Frontal cortex (tissue), 4 donors: ENCODE results near the gene TWIST2. TPM values are rescaled to one million over a fixed set of nuclear protein-coding genes. Genes with fewer than 3 reads are reported as not detected.

Experiments
- DNase-seq, 2 donors: peaks; one replicate each; pipeline ENCODE4 v3.0.0; 2012; ENCODE audit warnings: low spot score in 2 of 2
- FAIRE-seq: peaks from 2 replicates; lab custom pipeline; 2012; peaks lifted over from hg19 to GRCh38; lab: Jason Lieb, UNC
- total RNA-seq: library from RNA; depleted of rRNA; stranded (reverse); fragments of >200 nt; gene quantifications from one replicate; pipeline ENCODE4 v1.2.3, GENCODE V29; 2014
- donor health status: control.
- donor health status: control.
- donor health status: control.

The TWIST2 gene
- total RNA-seq, 1 donor from 2014 or later, result not detected

GRCh38 chr2:238854699-238855229, 6.9 kb downstream of the TWIST2 start:
- FAIRE-seq, result no peak
- DNase-seq, result no peak

GRCh38 chr2:238855299-238855698, 7.4 kb downstream of the TWIST2 start:
- FAIRE-seq, result no peak
- no peak for DNase-seq

- FAIRE-seq (no peak), DNase-seq (no peak)
These were observed 8.2 kb downstream of the TWIST2 start for GRCh38 chr2:238855891-238856580.

GRCh38 chr2:238856713-238857567, 9.1 kb downstream of the TWIST2 start:
- DNase-seq (no peak), FAIRE-seq (no peak)

- no peak for FAIRE-seq
These were observed 10.1 kb downstream of the TWIST2 start for GRCh38 chr2:238857959-238858358.

GRCh38 chr2:238859636-238860347, 11.9 kb downstream of the TWIST2 start:
- DNase-seq, result no peak
- no peak for FAIRE-seq

More at GRCh38 chr2:238857959-238858358, 10.1 kb downstream of the TWIST2 start:
- DNase-seq, result no peak

- no peak for FAIRE-seq
These were observed 13.3 kb downstream of the TWIST2 start for GRCh38 chr2:238861013-238861730.

GRCh38 chr2:238861766-238862315, 14.0 kb downstream of the TWIST2 start:
- FAIRE-seq (no peak), DNase-seq (no peak)

More at GRCh38 chr2:238861013-238861730, 13.3 kb downstream of the TWIST2 start:
- DNase-seq, result no peak

GRCh38 chr2:238862701-238863100, 14.8 kb downstream of the TWIST2 start:
- no peak for FAIRE-seq

GRCh38 chr2:238863231-238863630, 15.3 kb downstream of the TWIST2 start:
- FAIRE-seq, result no peak
- no peak for DNase-seq

More at GRCh38 chr2:238862701-238863100, 14.8 kb downstream of the TWIST2 start:
- no peak for DNase-seq

GRCh38 chr2:238863749-238864206, 15.9 kb downstream of the TWIST2 start:
- FAIRE-seq (no peak), DNase-seq (no peak)

GRCh38 chr2:238864207-238865014, 16.5 kb downstream of the TWIST2 start:
- peak in 1 of 2 donors; percentile 71 for DNase-seq
- FAIRE-seq, result no peak

GRCh38 chr2:238865015-238865719, 17.3 kb downstream of the TWIST2 start:
- FAIRE-seq (no peak), DNase-seq (no peak)

GRCh38 chr2:238865744-238866355, 18.0 kb downstream of the TWIST2 start:
- DNase-seq (no peak), FAIRE-seq (no peak)

GRCh38 chr2:238866656-238867277, 18.9 kb downstream of the TWIST2 start:
- DNase-seq, result no peak

GRCh38 chr2:238868067-238868524, 20.2 kb downstream of the TWIST2 start:
- no peak for FAIRE-seq

More at GRCh38 chr2:238866656-238867277, 18.9 kb downstream of the TWIST2 start:
- no peak for FAIRE-seq

More at GRCh38 chr2:238868067-238868524, 20.2 kb downstream of the TWIST2 start:
- DNase-seq, result no peak
